Measurements from ENCODE around the gene MAPT. TPM values are rescaled to one million over a fixed set of nuclear protein-coding genes. Genes with fewer than 3 reads are reported as not detected.
"Not testable (repeated sequence)": the region's sequence is repeated elsewhere in the genome, so short reads cannot be mapped to it uniquely, and the experiment has no call there.

Gene MAPT
- total RNA-seq, 1 donor from 2014 or later: 0.88 TPM

GRCh38 chr17:45994987-45995386 is 100.6 kb downstream of the MAPT start:
- ATAC-seq: no peak

GRCh38 chr17:45995627-45996270 is 101.4 kb downstream of the MAPT start:
- no peak for ATAC-seq

GRCh38 chr17:45996282-45996937 is 102.1 kb downstream of the MAPT start:
- no peak for ATAC-seq

- no peak for ATAC-seq
Observed at GRCh38 chr17:45997166-45997565, 102.8 kb downstream of the MAPT start.

GRCh38 chr17:45997624-45998023 is 103.3 kb downstream of the MAPT start:
- ATAC-seq: no peak

GRCh38 chr17:45998987-45999899 is 104.9 kb downstream of the MAPT start, which contains the start of gene STH:
Gene STH, plus strand, starts transcription at chr17:45999250. Its CDS starts 30 bp downstream, at chr17:45999280.
- ATAC-seq: no peak

GRCh38 chr17:45999900-46000290 is 105.5 kb downstream of the MAPT start:
- ATAC-seq: no peak

- no peak for ATAC-seq
Observed at GRCh38 chr17:46000292-46000691, 105.9 kb downstream of the MAPT start.

- no peak for ATAC-seq
Observed at GRCh38 chr17:46000757-46001156, 106.4 kb downstream of the MAPT start.

GRCh38 chr17:46001390-46002310 is 107.3 kb downstream of the MAPT start:
- no peak for ATAC-seq

- ATAC-seq: peak; percentile 74
Observed at GRCh38 chr17:46002311-46002972, 108.1 kb downstream of the MAPT start.

- no peak for ATAC-seq
Observed at GRCh38 chr17:46002973-46003316, 108.6 kb downstream of the MAPT start.

- peak; percentile 26 for ATAC-seq
Observed at GRCh38 chr17:46003907-46004748, 109.8 kb downstream of the MAPT start.

GRCh38 chr17:46006082-46006481 is 111.7 kb downstream of the MAPT start:
- ATAC-seq: not testable (repeated sequence)

GRCh38 chr17:46007461-46007965 is 113.2 kb downstream of the MAPT start:
- no peak for ATAC-seq

- ATAC-seq: no peak
Observed at GRCh38 chr17:46008591-46008990, 114.2 kb downstream of the MAPT start.

- ATAC-seq: peak; percentile 84
Observed at GRCh38 chr17:46009681-46010596, 115.6 kb downstream of the MAPT start.

- peak; percentile 35 for ATAC-seq
Observed at GRCh38 chr17:46010597-46011186, 116.3 kb downstream of the MAPT start.
